CD8-positive, alpha-beta memory T cell (primary cell): ENCODE measurements around the gene TAF9. TPM values are rescaled to one million over a fixed set of nuclear protein-coding genes. Genes with fewer than 3 reads are reported as not detected.
A peak's percentile ranks its signal among the peaks of the same experiment; 100 is the strongest.
"Not testable (repeated sequence)": the region's sequence is repeated elsewhere in the genome, so short reads cannot be mapped to it uniquely, and the experiment has no call there.

Source experiments
- CTCF ChIA-PET: fragments of 350-600 bp; sonication (Branson Sonifier 250); formaldehyde crosslinking; loops from one replicate; lab custom pipeline; 2021; ENCODE audit warnings: antibody characterized with exemption; lab: Charles Lee
- POLR2A ChIA-PET: fragments of 350-600 bp; sonication (Branson Sonifier 250); formaldehyde crosslinking; loops from one replicate; lab custom pipeline; 2021; ENCODE audit warnings: antibody characterized with exemption; lab: Charles Lee
- DNase-seq, 5 donors: peaks; one replicate each; pipeline versions ENCODE4 v3.0.0 to v3.0.0-alpha.2; 2020 to 2022; ENCODE audit warnings: mixed read lengths in 1 of 5
- H3K27ac ChIP-seq: one replicate; pipeline ENCODE4 v1.7.0; 2013; ENCODE audit warnings: low read depth, mild to moderate bottlenecking, low read length, moderate library complexity
- H3K27me3 ChIP-seq: 2 replicates; pipeline ENCODE4 v1.7.0; 2013; ENCODE audit warnings: low read length, mild to moderate bottlenecking; ENCODE audit not compliant: insufficient read depth, poor library complexity, severe bottlenecking
- H3K36me3 ChIP-seq: 2 replicates; pipeline ENCODE4 v1.7.0; 2013; ENCODE audit warnings: mild to moderate bottlenecking, low read length, moderate library complexity; ENCODE audit not compliant: insufficient read depth
- H3K4me1 ChIP-seq: 2 replicates; pipeline ENCODE4 v1.7.0; 2013; ENCODE audit warnings: mild to moderate bottlenecking, low read length, moderate library complexity; ENCODE audit not compliant: insufficient read depth
- H3K4me3 ChIP-seq: 2 replicates; pipeline ENCODE4 v1.7.0; 2013; ENCODE audit warnings: mild to moderate bottlenecking, low read length
- H3K9me3 ChIP-seq: 2 replicates; pipeline ENCODE4 v1.7.0; 2013; ENCODE audit warnings: mild to moderate bottlenecking, low read length
- H3K27ac Mint-ChIP-seq, 8 donors: one replicate each; pipeline ENCODE4 v1.8.0; 2020 to 2021; ENCODE audit warnings: mixed read lengths in 8 of 8, mild to moderate bottlenecking in 6 of 8, inconsistent platforms in 3 of 8, moderate library complexity in 3 of 8
- H3K27me3 Mint-ChIP-seq, 2 donors: one replicate each; pipeline ENCODE4 v1.8.0; 2020 to 2021; ENCODE audit warnings: mixed read lengths in 2 of 2, mild to moderate bottlenecking in 1 of 2, moderate library complexity in 1 of 2
- H3K36me3 Mint-ChIP-seq, 3 donors: one replicate each; pipeline ENCODE4 v1.8.0; 2020 to 2021; ENCODE audit warnings: mixed read lengths in 3 of 3, inconsistent platforms in 1 of 3, mild to moderate bottlenecking in 1 of 3
- H3K4me1 Mint-ChIP-seq, 3 donors: one replicate each; pipeline ENCODE4 v1.8.0; 2020 to 2021; ENCODE audit warnings: mixed read lengths in 3 of 3, inconsistent platforms in 1 of 3, mild to moderate bottlenecking in 1 of 3
- H3K4me3 Mint-ChIP-seq, 7 donors: one replicate each; pipeline ENCODE4 v1.8.0; 2020 to 2021; ENCODE audit warnings: mixed read lengths in 7 of 7, mild to moderate bottlenecking in 6 of 7, moderate library complexity in 4 of 7, inconsistent platforms in 2 of 7
- H3K9me3 Mint-ChIP-seq, 5 donors: one replicate each; pipeline ENCODE4 v1.8.0; 2020 to 2022; ENCODE audit warnings: mixed read lengths in 5 of 5, mild to moderate bottlenecking in 3 of 5, moderate library complexity in 2 of 5, inconsistent platforms in 1 of 5
- polyA plus RNA-seq: library from polyadenylated mRNA; unstranded; fragments of 300-500 nt; fragmentation: Illumina TruSeq; gene quantifications from one replicate; pipeline ENCODE4 v1.2.3, GENCODE V29; 2021
- total RNA-seq, 2 experiments: library from RNA; stranded (reverse); gene quantifications; one replicate each; pipeline ENCODE4 v1.2.3, GENCODE V29; 2021

The TAF9 gene
- total and polyA plus RNA-seq, 3 experiments from 2014 or later = 70.2 to 95.0 (median 70.5) TPM

GRCh38 chr5:69378376-69378775 is 9.1 kb upstream of the TAF9 start:
- Mint-ChIP-seq H3K9me3 (no peaks in the 10 kb centered on the region), H3K27me3 (no peaks in the 10 kb centered on the region), H3K4me1 (no peaks in the 10 kb centered on the region), H3K4me3 (no peak overlapping the region), H3K36me3 (peaks cover 0 to 58% (median 5%) of the 10 kb centered on the region in 3 donors), H3K27ac (no peak overlapping the region)
- H3K4me1 ChIP-seq = no peaks in the 10 kb centered on the region
- no peaks in the 10 kb centered on the region for H3K36me3 ChIP-seq
- H3K9me3 ChIP-seq = no peaks in the 10 kb centered on the region
- no peak overlapping the region for H3K4me3 ChIP-seq
- no peak overlapping the region for H3K27ac ChIP-seq
- ChIA-PET POLR2A (no interaction called here), CTCF (no interaction called here)
- no peak for DNase-seq
- no peaks in the 10 kb centered on the region for H3K27me3 ChIP-seq

- Histone ChIP-seq H3K36me3 (no peaks in the 10 kb centered on the region), H3K27me3 (no peaks in the 10 kb centered on the region), H3K4me3 (no peak overlapping the region), H3K4me1 (peaks cover 11% of the 10 kb centered on the region), H3K9me3 (no peaks in the 10 kb centered on the region), H3K27ac (no peak overlapping the region)
- Mint-ChIP-seq H3K27me3 (no peaks in the 10 kb centered on the region), H3K27ac (peak overlapping the region in 1 of 8 donors; percentile 61), H3K4me1 (peaks cover 12 to 28% (median 21%) of the 10 kb centered on the region in 3 donors), H3K36me3 (peaks cover 0 to 38% (median 3%) of the 10 kb centered on the region in 3 donors), H3K9me3 (no peaks in the 10 kb centered on the region), H3K4me3 (no peak overlapping the region)
- DNase-seq = no peak
- ChIA-PET CTCF (no interaction called here), POLR2A (no interaction called here)
Measured at GRCh38 chr5:69374911-69375446, 5.7 kb upstream of the TAF9 start.

GRCh38 chr5:69372394-69372793 is 3.1 kb upstream of the TAF9 start:
- Histone ChIP-seq H3K9me3 (no peaks in the 10 kb centered on the region), H3K4me3 (no peak overlapping the region), H3K27me3 (no peaks in the 10 kb centered on the region), H3K36me3 (no peaks in the 10 kb centered on the region), H3K27ac (no peak overlapping the region), H3K4me1 (peaks cover 24% of the 10 kb centered on the region)
- ChIA-PET POLR2A (interaction anchor here (1.1 kb wide), 1 partner anchor 9 kb away, joined by 3 read pairs; no protein-coding TSS in a partner anchor), CTCF (interaction anchor here (0.8 to 1.4 kb wide), 3 partner anchors 22 to 57 kb away, joined by 3 read pairs; partner anchors contain the start of gene CCDC125)
- Mint-ChIP-seq H3K4me1 (peaks cover 25 to 43% (median 40%) of the 10 kb centered on the region in 3 donors), H3K27me3 (no peaks in the 10 kb centered on the region), H3K4me3 (peak overlapping the region in 3 of 7 donors; percentile 27 to 72 (median 50)), H3K27ac (peak overlapping the region in 2 of 8 donors; percentile 45 to 71), H3K36me3 (peaks cover 0 to 41% (median 3%) of the 10 kb centered on the region in 3 donors), H3K9me3 (no peaks in the 10 kb centered on the region)
- no peak for DNase-seq

GRCh38 chr5:69370335-69370734 is 1.0 kb upstream of the TAF9 start:
- H3K4me1 ChIP-seq = peaks cover 24% of the 10 kb centered on the region
- peak overlapping the region; percentile 70 for H3K4me3 ChIP-seq
- Mint-ChIP-seq H3K4me3 (peak overlapping the region; percentile 91 to 98 (median 95)), H3K27ac (peak overlapping the region; percentile 98 to 100 (median 99)), H3K4me1 (peaks cover 33 to 56% (median 54%) of the 10 kb centered on the region in 3 donors), H3K36me3 (peaks cover 1 to 42% (median 6%) of the 10 kb centered on the region in 3 donors)
- not testable (repeated sequence) for H3K36me3 ChIP-seq, H3K9me3 ChIP-seq, H3K27me3 ChIP-seq, DNase-seq, H3K9me3 Mint-ChIP-seq, H3K27me3 Mint-ChIP-seq
- POLR2A ChIA-PET = interaction anchor here (0.5 to 1.9 kb wide), 4 partner anchors 38 to 277 kb away, joined by 3 to 5 read pairs (median 4); partner anchors contain the start of genes CCDC125, CDK7 and SLC30A5
- H3K27ac ChIP-seq = peak overlapping the region; percentile 99
- CTCF ChIA-PET = interaction anchor here (0.9 to 1.2 kb wide), 3 partner anchors 10 to 277 kb away, joined by 3 to 8 read pairs (median 3); partner anchors contain the start of genes CDK7 and SLC30A5

GRCh38 chr5:69368458-69369339 is 621 bp downstream of the TAF9 start:
- peak overlapping the region; percentile 99 for H3K27ac ChIP-seq
- peaks cover 18% of the 10 kb centered on the region for H3K36me3 ChIP-seq
- no peaks in the 10 kb centered on the region for H3K9me3 ChIP-seq
- H3K4me1 ChIP-seq = peaks cover 24% of the 10 kb centered on the region
- H3K27ac Mint-ChIP-seq = peak overlapping the region; percentile 92 to 100 (median 98)
- ChIA-PET POLR2A (interaction anchor here (1.9 kb wide), 1 partner anchor 134 kb away, joined by 4 read pairs; the partner anchor contains the start of gene CDK7), CTCF (no interaction called here)
- DNase-seq = peak in 2 of 5 donors; percentile 21 to 61
- H3K4me3 ChIP-seq = peak overlapping the region; percentile 70
- H3K36me3 Mint-ChIP-seq = peaks cover 3 to 44% (median 10%) of the 10 kb centered on the region in 3 donors
- no peaks in the 10 kb centered on the region for H3K27me3 ChIP-seq
- peaks cover 0 to 2% (median 0%) of the 10 kb centered on the region in 5 donors for H3K9me3 Mint-ChIP-seq
- peak overlapping the region; percentile 90 to 98 (median 95) for H3K4me3 Mint-ChIP-seq
- peaks cover 35 to 67% (median 65%) of the 10 kb centered on the region in 3 donors for H3K4me1 Mint-ChIP-seq
- no peaks in the 10 kb centered on the region for H3K27me3 Mint-ChIP-seq

- peaks cover 21% of the 10 kb centered on the region for H3K36me3 ChIP-seq
- peak overlapping the region; percentile 70 for H3K4me3 ChIP-seq
- Mint-ChIP-seq H3K4me3 (peak overlapping the region; percentile 90 to 98 (median 94)), H3K9me3 (peaks cover 0 to 2% (median 0%) of the 10 kb centered on the region in 5 donors), H3K27ac (peak overlapping the region; percentile 6 to 100 (median 98)), H3K36me3 (peaks cover 3 to 49% (median 10%) of the 10 kb centered on the region in 3 donors), H3K4me1 (peaks cover 33 to 69% (median 68%) of the 10 kb centered on the region in 3 donors), H3K27me3 (no peaks in the 10 kb centered on the region)
- H3K27me3 ChIP-seq = no peaks in the 10 kb centered on the region
- no peaks in the 10 kb centered on the region for H3K9me3 ChIP-seq
- DNase-seq = no peak
- CTCF ChIA-PET = interaction anchor here (1.5 kb wide), 1 partner anchor 12 kb away, joined by 4 read pairs; no protein-coding TSS in a partner anchor
- POLR2A ChIA-PET = no interaction called here
- peaks cover 24% of the 10 kb centered on the region for H3K4me1 ChIP-seq
- peak overlapping the region; percentile 99 for H3K27ac ChIP-seq
Measured at GRCh38 chr5:69367697-69368279, 1.5 kb downstream of the TAF9 start.

- DNase-seq = no peak
- CTCF ChIA-PET = interaction anchor here (1.0 kb wide), 1 partner anchor 40 kb away, joined by 3 read pairs; no protein-coding TSS in a partner anchor
- Histone ChIP-seq H3K27ac (no peak overlapping the region), H3K4me1 (peaks cover 14% of the 10 kb centered on the region), H3K4me3 (no peak overlapping the region), H3K27me3 (no peaks in the 10 kb centered on the region), H3K36me3 (peaks cover 23% of the 10 kb centered on the region), H3K9me3 (no peaks in the 10 kb centered on the region)
- Mint-ChIP-seq H3K4me3 (peak overlapping the region in 1 of 7 donors; percentile 63), H3K9me3 (peaks cover 0 to 2% (median 0%) of the 10 kb centered on the region in 5 donors), H3K27me3 (no peaks in the 10 kb centered on the region), H3K27ac (peak overlapping the region in 1 of 8 donors; percentile 72), H3K4me1 (peaks cover 27 to 54% (median 53%) of the 10 kb centered on the region in 3 donors), H3K36me3 (peaks cover 3 to 62% (median 17%) of the 10 kb centered on the region in 3 donors)
- POLR2A ChIA-PET = no interaction called here
Measured at GRCh38 chr5:69364850-69365249, 4.5 kb downstream of the TAF9 start.
